ENCODE data around the gene P2RX1. TPM values are rescaled to one million over a fixed set of nuclear protein-coding genes. Genes with fewer than 3 reads are reported as not detected.

P2RX1 gene
- total RNA-seq, 1 experiment from 2014 or later = not detected

DNA sequence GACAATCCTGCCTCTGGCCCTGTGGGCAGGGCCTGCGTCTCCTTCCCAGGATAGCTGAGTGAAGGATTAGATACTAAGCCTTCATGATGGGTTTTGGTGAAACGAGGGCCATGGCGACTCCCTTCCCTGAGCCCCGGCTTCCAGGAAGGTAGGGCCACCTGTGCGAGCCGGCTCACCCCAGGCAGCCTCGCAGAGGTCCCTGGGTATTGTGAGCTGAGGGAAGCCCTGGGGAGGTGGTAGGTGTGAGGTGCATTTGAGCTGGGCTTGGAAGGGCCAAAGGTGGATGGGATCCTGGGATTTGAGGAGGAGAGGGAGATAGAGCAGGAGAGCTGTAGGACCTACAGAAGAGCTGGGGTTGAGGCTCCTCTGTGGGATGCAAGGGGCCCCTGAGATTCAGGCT, 6.5 kb upstream of the P2RX1 start:
- Histone ChIP-seq H3K36me3 (ENCODE audit: low read depth) (no peaks in the 10 kb centered on the region), H3K4me3 (no peak overlapping the region), H2AFZ (no peak overlapping the region), H3K9me2 (ENCODE audit: insufficient read depth) (no peaks in the 10 kb centered on the region), H3F3A (ENCODE audit: insufficient read depth, low read depth) (no peaks in the 10 kb centered on the region), H3K4me1 (replicated peaks; ENCODE audit: insufficient read depth) (no peaks in the 10 kb centered on the region), H3K27ac (no peak overlapping the region), H3K27me3 (ENCODE audit: insufficient read depth, low read depth) (peaks cover 14% of the 10 kb centered on the region; the same call in 1 of the 2 replicates), H3K4me2 (no peak overlapping the region), H4K20me1 (ENCODE audit: insufficient read depth) (no peaks in the 10 kb centered on the region), H3K79me2 (ENCODE audit: low read depth) (no peaks in the 10 kb centered on the region), H3K9me3 (ENCODE audit: insufficient read depth, low read depth) (no peaks in the 10 kb centered on the region)
- TF ChIP-seq, protein P1, sequence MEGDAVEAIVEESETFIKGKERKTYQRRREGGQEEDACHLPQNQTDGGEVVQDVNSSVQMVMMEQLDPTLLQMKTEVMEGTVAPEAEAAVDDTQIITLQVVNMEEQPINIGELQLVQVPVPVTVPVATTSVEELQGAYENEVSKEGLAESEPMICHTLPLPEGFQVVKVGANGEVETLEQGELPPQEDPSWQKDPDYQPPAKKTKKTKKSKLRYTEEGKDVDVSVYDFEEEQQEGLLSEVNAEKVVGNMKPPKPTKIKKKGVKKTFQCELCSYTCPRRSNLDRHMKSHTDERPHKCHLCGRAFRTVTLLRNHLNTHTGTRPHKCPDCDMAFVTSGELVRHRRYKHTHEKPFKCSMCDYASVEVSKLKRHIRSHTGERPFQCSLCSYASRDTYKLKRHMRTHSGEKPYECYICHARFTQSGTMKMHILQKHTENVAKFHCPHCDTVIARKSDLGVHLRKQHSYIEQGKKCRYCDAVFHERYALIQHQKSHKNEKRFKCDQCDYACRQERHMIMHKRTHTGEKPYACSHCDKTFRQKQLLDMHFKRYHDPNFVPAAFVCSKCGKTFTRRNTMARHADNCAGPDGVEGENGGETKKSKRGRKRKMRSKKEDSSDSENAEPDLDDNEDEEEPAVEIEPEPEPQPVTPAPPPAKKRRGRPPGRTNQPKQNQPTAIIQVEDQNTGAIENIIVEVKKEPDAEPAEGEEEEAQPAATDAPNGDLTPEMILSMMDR (conservative IDR thresholded peaks at IDR 0.05) = no peak
- no peak for TF ChIP-seq EZH2 (IDR thresholded peaks at IDR 0.05; ENCODE audit: low read depth)
- CTCF ChIA-PET = no interaction called here
- DNase-seq = no peak
- intact Hi-C loops (cut with micrococcal nuclease; ENCODE audit: unreplicated experiment) = no loop called here
- BruUV-seq (replicated peaks) = no TSS peak
- POLR2A ChIA-PET (ENCODE audit: unreplicated experiment) = no interaction called here

DNA sequence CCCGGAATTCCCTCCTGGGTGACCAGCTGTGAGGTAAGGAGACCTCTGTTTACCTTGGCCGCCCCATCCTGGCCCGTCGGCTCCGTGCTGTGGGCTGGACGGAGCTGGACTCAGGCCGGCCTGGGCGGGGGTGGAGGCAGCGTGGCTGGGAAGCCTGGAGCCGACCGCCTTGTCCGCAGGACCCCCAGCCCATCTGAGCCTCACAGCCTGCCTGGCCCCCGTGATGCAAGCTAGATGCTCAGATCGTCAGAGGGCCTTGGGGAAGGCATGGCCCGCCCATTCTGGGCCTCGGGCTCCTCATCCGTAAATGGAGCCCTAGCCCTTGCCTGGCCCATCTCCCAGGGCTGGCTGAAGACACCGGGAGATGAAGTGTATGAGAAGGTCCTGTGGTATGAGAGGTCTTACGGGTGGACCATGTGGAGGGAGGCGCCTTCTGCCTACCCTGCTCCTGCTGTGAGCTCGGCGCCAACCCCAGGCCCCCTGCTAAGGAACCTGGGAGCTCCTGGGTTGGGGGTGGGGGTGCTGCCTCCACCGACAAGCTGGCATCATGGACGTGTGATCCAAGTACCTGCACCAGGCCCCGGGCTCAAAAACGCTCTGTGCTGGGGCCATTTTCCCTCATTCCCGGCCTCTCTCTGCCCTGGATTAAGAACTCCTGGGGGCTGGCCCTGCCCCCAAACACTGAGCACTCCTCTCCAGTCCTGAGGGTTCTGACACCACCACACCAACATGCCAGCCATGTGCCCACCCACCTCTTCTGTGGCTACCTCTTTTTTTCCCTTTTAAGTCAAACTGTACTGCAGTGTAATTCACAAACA, 5.4 kb upstream of the P2RX1 start:
- intact Hi-C loops (cut with micrococcal nuclease; ENCODE audit: unreplicated experiment) = no loop called here
- TF ChIP-seq, protein P1 (conservative IDR thresholded peaks at IDR 0.05) = no peak
- TF ChIP-seq EZH2 (IDR thresholded peaks at IDR 0.05; ENCODE audit: low read depth) = no peak
- H4K20me1 ChIP-seq (ENCODE audit: insufficient read depth) = no peaks in the 10 kb centered on the region
- BruUV-seq (replicated peaks) = no TSS peak
- no peaks in the 10 kb centered on the region for H3K79me2 ChIP-seq (ENCODE audit: low read depth)
- no peaks in the 10 kb centered on the region for H3K9me2 ChIP-seq (ENCODE audit: insufficient read depth)
- ChIA-PET POLR2A (ENCODE audit: unreplicated experiment) (interaction anchor here (0.5 kb wide), 1 partner anchor 44 kb away, joined by 3 read pairs; no protein-coding TSS in a partner anchor), CTCF (no interaction called here)
- no peaks in the 10 kb centered on the region for H3F3A ChIP-seq (ENCODE audit: insufficient read depth, low read depth)
- no peaks in the 10 kb centered on the region for H3K9me3 ChIP-seq (ENCODE audit: insufficient read depth, low read depth)
- no peak overlapping the region for H3K4me2 ChIP-seq
- no peaks in the 10 kb centered on the region for H3K4me1 ChIP-seq (replicated peaks; ENCODE audit: insufficient read depth)
- H3K4me3 ChIP-seq = no peak overlapping the region
- no peak overlapping the region for H3K27ac ChIP-seq
- no peaks in the 10 kb centered on the region for H3K36me3 ChIP-seq (ENCODE audit: low read depth)
- DNase-seq = no peak
- no peak overlapping the region for H2AFZ ChIP-seq
- H3K27me3 ChIP-seq (ENCODE audit: insufficient read depth, low read depth) = peaks cover 14% of the 10 kb centered on the region; the same call in 1 of the 2 replicates

DNA sequence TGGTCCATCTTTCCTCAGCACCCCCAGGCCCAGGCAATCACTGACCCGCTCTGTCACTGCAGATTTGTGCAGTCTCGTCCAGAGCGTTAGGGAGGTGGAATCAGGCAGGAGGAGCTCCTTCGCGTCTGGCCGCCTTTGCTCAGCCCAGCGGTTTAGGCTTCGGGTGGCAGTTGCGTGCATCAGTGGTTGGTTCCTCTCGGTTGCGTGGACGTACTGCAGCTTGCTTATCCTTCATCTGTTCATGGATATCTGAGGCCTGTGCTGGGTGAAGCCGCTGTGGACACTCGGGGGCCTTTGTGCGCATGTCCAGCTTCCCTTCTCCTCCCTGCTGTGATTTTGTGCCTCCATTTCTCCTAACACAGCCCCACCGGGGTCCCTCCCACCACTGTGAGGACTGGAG, 4.7 kb upstream of the P2RX1 start:
- CTCF ChIA-PET = no interaction called here
- H4K20me1 ChIP-seq (ENCODE audit: insufficient read depth) = no peaks in the 10 kb centered on the region
- intact Hi-C loops (cut with micrococcal nuclease; ENCODE audit: unreplicated experiment) = no loop called here
- H3K27ac ChIP-seq = no peak overlapping the region
- no peak for DNase-seq
- no peak for TF ChIP-seq EZH2 (IDR thresholded peaks at IDR 0.05; ENCODE audit: low read depth)
- TF ChIP-seq, protein P1 (conservative IDR thresholded peaks at IDR 0.05) = no peak
- BruUV-seq (replicated peaks) = no TSS peak
- H2AFZ ChIP-seq = no peak overlapping the region
- H3K27me3 ChIP-seq (ENCODE audit: insufficient read depth, low read depth) = peaks cover 14% of the 10 kb centered on the region; the same call in 1 of the 2 replicates
- no peaks in the 10 kb centered on the region for H3K9me2 ChIP-seq (ENCODE audit: insufficient read depth)
- H3K4me2 ChIP-seq = no peak overlapping the region
- no peak overlapping the region for H3K4me3 ChIP-seq
- no peaks in the 10 kb centered on the region for H3K4me1 ChIP-seq (replicated peaks; ENCODE audit: insufficient read depth)
- H3K9me3 ChIP-seq (ENCODE audit: insufficient read depth, low read depth) = no peaks in the 10 kb centered on the region
- H3F3A ChIP-seq (ENCODE audit: insufficient read depth, low read depth) = no peaks in the 10 kb centered on the region
- H3K36me3 ChIP-seq (ENCODE audit: low read depth) = no peaks in the 10 kb centered on the region
- H3K79me2 ChIP-seq (ENCODE audit: low read depth) = no peaks in the 10 kb centered on the region
- POLR2A ChIA-PET (ENCODE audit: unreplicated experiment) = interaction anchor here (0.5 kb wide), 1 partner anchor 44 kb away, joined by 3 read pairs; no protein-coding TSS in a partner anchor

All from PC-9 (cell line).